Neural cell (in vitro differentiated cells): ENCODE measurements around the gene AARS2.

ENCODE experiments used
- EP300 ChIP-seq: fragments of 450-650 bp; conservative IDR thresholded peaks from 2 replicates; pipeline ENCODE4 v1.6.1; 2014; ENCODE audit warnings: antibody characterized with exemption, mild to moderate bottlenecking, moderate library complexity; ENCODE audit not compliant: poor library complexity, severe bottlenecking
- EZH2 ChIP-seq: fragments of 200-600, 300-800 bp; shearing (Covaris generic), sonication (generic); IDR thresholded peaks from 2 replicates; pipeline ENCODE4 v1.6.1; 2014; ENCODE audit warnings: antibody characterized with exemption, low read length, borderline replicate concordance, mild to moderate bottlenecking; ENCODE audit not compliant: insufficient read depth, poor library complexity, severe bottlenecking
- MXI1 ChIP-seq: fragments of 450-650 bp; conservative IDR thresholded peaks from 2 replicates; pipeline ENCODE4 v1.6.1; 2014; ENCODE audit warnings: antibody characterized with exemption, mild to moderate bottlenecking; ENCODE audit not compliant: poor library complexity, severe bottlenecking
- POLR2AphosphoS5 ChIP-seq: IDR thresholded peaks from 2 replicates; pipeline ENCODE4 v1.6.1; 2012
- TAF1 ChIP-seq: IDR thresholded peaks from 2 replicates; pipeline ENCODE4 v1.6.1; 2012; ENCODE audit warnings: low read depth
- TF ChIP-seq, protein P1 (sequence below): fragments of 450-650 bp; IDR thresholded peaks from 2 replicates; pipeline ENCODE4 v1.5.1; 2014; ENCODE audit warnings: antibody characterized with exemption, mild to moderate bottlenecking, moderate library complexity; ENCODE audit not compliant: poor library complexity, severe bottlenecking
- TF ChIP-seq, protein P2 (sequence below): IDR thresholded peaks from 2 replicates; pipeline ENCODE4 v1.6.1; 2012; ENCODE audit warnings: borderline replicate concordance

DNA sequence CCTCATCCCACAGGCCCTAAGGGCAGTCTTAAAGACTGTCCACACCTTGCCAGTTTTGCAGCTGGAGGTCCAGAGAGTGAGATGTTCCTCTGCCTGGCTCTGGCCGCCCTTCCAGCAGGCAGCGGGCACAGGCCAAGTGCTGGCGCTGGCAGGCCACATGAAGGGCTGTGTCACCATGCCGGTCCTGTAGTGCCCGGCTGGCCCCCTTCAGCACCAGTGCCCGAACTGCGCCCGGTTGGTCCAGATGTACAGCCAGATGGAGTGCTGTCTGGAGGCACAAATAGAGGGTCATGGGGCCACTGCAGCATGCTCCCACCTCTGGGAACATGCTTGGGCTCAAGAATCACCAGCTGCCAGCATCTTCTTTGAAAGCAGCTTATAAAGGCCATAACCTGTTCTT is 51.6 kb downstream of the AARS2 start:
- TF ChIP-seq, protein P1, sequence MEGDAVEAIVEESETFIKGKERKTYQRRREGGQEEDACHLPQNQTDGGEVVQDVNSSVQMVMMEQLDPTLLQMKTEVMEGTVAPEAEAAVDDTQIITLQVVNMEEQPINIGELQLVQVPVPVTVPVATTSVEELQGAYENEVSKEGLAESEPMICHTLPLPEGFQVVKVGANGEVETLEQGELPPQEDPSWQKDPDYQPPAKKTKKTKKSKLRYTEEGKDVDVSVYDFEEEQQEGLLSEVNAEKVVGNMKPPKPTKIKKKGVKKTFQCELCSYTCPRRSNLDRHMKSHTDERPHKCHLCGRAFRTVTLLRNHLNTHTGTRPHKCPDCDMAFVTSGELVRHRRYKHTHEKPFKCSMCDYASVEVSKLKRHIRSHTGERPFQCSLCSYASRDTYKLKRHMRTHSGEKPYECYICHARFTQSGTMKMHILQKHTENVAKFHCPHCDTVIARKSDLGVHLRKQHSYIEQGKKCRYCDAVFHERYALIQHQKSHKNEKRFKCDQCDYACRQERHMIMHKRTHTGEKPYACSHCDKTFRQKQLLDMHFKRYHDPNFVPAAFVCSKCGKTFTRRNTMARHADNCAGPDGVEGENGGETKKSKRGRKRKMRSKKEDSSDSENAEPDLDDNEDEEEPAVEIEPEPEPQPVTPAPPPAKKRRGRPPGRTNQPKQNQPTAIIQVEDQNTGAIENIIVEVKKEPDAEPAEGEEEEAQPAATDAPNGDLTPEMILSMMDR = no peak
- no peak for TF ChIP-seq MXI1
- TF ChIP-seq EP300 = no peak
- no peak for TF ChIP-seq POLR2AphosphoS5
- TF ChIP-seq TAF1 = no peak
- no peak for TF ChIP-seq EZH2
- TF ChIP-seq, protein P2, sequence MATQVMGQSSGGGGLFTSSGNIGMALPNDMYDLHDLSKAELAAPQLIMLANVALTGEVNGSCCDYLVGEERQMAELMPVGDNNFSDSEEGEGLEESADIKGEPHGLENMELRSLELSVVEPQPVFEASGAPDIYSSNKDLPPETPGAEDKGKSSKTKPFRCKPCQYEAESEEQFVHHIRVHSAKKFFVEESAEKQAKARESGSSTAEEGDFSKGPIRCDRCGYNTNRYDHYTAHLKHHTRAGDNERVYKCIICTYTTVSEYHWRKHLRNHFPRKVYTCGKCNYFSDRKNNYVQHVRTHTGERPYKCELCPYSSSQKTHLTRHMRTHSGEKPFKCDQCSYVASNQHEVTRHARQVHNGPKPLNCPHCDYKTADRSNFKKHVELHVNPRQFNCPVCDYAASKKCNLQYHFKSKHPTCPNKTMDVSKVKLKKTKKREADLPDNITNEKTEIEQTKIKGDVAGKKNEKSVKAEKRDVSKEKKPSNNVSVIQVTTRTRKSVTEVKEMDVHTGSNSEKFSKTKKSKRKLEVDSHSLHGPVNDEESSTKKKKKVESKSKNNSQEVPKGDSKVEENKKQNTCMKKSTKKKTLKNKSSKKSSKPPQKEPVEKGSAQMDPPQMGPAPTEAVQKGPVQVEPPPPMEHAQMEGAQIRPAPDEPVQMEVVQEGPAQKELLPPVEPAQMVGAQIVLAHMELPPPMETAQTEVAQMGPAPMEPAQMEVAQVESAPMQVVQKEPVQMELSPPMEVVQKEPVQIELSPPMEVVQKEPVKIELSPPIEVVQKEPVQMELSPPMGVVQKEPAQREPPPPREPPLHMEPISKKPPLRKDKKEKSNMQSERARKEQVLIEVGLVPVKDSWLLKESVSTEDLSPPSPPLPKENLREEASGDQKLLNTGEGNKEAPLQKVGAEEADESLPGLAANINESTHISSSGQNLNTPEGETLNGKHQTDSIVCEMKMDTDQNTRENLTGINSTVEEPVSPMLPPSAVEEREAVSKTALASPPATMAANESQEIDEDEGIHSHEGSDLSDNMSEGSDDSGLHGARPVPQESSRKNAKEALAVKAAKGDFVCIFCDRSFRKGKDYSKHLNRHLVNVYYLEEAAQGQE = no peak
